ENCODE measurements around the gene CAPN14. TPM values are rescaled to one million over a fixed set of nuclear protein-coding genes. Genes with fewer than 3 reads are reported as not detected.

Gene CAPN14
- total RNA-seq, 2 donors from 2014 or later: 0.16 to 0.22 TPM

GRCh38 chr2:31134480-31134879 is 82.8 kb downstream of the CAPN14 start:
- H3K4me3 ChIP-seq: no peak overlapping the region
- no peak overlapping the region for H3K27ac ChIP-seq
- no peaks in the 10 kb centered on the region for H3K9me3 ChIP-seq
- peaks cover 0 to 13% of the 10 kb centered on the region in 2 donors for H3K27me3 ChIP-seq
- no peaks in the 10 kb centered on the region for H3K36me3 ChIP-seq
- peaks cover 0 to 23% of the 10 kb centered on the region in 2 donors for H3K4me1 ChIP-seq
- DNase-seq (ENCODE audit: low spot score): no peak
- no peak for TF ChIP-seq CTCF (IDR thresholded peaks at IDR 0.05)

- no peak overlapping the region for H3K27ac ChIP-seq
- no peaks in the 10 kb centered on the region for H3K9me3 ChIP-seq
- DNase-seq (ENCODE audit: low spot score): peak; percentile 7
- peaks cover 0 to 12% of the 10 kb centered on the region in 2 donors for H3K4me1 ChIP-seq
- H3K36me3 ChIP-seq: no peaks in the 10 kb centered on the region
- H3K4me3 ChIP-seq: no peak overlapping the region
- TF ChIP-seq CTCF (IDR thresholded peaks at IDR 0.05): no peak
- peaks cover 0 to 11% of the 10 kb centered on the region in 2 donors for H3K27me3 ChIP-seq
Measured at GRCh38 chr2:31132786-31133185, 84.5 kb downstream of the CAPN14 start.

GRCh38 chr2:31131871-31132270 is 85.4 kb downstream of the CAPN14 start:
- no peaks in the 10 kb centered on the region for H3K36me3 ChIP-seq
- no peaks in the 10 kb centered on the region for H3K9me3 ChIP-seq
- peaks cover 0 to 3% of the 10 kb centered on the region in 2 donors for H3K4me1 ChIP-seq
- H3K4me3 ChIP-seq: no peak overlapping the region
- no peak overlapping the region for H3K27ac ChIP-seq
- no peak for TF ChIP-seq CTCF (IDR thresholded peaks at IDR 0.05)
- DNase-seq (ENCODE audit: low spot score): no peak
- H3K27me3 ChIP-seq: peaks cover 0 to 2% of the 10 kb centered on the region in 2 donors

- H3K4me1 ChIP-seq: no peaks in the 10 kb centered on the region
- no peak overlapping the region for H3K4me3 ChIP-seq
- no peak for TF ChIP-seq CTCF (IDR thresholded peaks at IDR 0.05)
- H3K27ac ChIP-seq: no peak overlapping the region
- no peak for DNase-seq (ENCODE audit: low spot score)
- H3K36me3 ChIP-seq: no peaks in the 10 kb centered on the region
- H3K9me3 ChIP-seq: no peaks in the 10 kb centered on the region
- H3K27me3 ChIP-seq: no peaks in the 10 kb centered on the region
Measured at GRCh38 chr2:31129375-31130171, 87.7 kb downstream of the CAPN14 start.

- Histone ChIP-seq H3K27me3 (no peaks in the 10 kb centered on the region), H3K27ac (no peak overlapping the region), H3K36me3 (no peaks in the 10 kb centered on the region), H3K9me3 (no peaks in the 10 kb centered on the region), H3K4me1 (no peaks in the 10 kb centered on the region), H3K4me3 (no peak overlapping the region)
- no peak for TF ChIP-seq CTCF (IDR thresholded peaks at IDR 0.05)
- DNase-seq (ENCODE audit: low spot score): no peak
Measured at GRCh38 chr2:31127931-31128330, 89.4 kb downstream of the CAPN14 start.
